GM19455 (cell line): Measurements from ENCODE around the gene PALD1.
A peak's percentile ranks its signal among the peaks of the same experiment; 100 is the strongest.

Experiments used
- ATAC-seq: cut with Tn5 transposase; IDR thresholded peaks from one replicate; pipeline ENCODE4 v1.9.1; 2021; ENCODE audit not compliant: unreplicated experiment

The PALD1 gene

DNA sequence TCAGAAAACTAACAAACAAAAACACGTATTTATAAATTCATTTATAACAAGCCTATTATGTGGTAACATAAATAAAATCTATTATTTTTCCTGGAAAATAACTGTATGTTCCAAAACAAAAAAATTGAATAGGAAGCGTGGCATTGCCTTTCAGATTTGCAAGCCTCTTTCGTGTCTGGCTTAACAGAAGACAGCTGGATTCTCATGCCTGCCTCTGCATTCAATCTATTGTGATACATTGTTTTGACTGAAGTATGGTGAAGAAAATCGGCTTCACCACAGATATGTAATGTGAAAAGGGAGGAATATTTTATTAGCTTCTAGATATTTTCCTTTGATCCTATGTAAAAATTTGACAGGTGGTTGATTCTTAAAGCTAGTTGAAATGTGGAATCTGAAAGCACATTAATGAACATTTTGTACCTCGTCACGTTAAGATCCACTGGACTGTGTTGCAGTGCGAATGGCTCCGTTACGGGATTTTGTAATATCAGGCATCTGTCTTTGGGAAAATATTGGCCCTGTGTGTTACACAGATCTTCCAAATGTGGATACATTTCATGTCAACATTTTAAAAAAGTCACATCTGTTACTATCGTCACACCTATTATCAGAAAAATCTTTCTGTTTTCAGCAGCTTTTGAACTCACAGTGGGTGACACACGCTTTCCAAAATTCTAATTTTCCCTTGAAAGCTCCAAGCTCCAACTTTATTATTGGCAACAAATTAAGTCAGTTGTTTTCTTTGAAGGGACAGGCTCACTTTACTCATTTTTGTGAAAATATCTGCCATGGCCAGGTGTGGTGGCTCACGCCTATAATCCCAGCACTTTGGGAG, 26.2 kb downstream of the PALD1 start:
- no peak for ATAC-seq

DNA sequence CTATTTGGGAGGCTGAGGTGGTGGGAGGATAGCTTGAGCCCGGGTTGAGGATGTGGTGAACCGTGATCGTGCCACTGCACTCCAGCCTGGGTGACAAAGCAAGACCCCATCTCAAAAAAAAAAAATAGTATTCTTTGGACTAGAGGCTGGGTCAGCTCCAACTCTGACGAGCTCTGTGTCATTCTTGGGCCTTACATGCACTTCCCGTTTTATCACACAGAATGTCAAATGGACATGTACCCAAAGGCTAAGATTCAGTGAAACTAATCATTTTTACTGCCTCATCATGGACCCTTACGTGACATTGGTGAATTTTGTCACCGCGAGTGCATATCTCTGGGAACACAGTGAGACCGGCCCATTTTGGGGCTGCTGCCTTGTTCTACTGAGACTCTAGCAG, 27.3 kb downstream of the PALD1 start:
- no peak for ATAC-seq

DNA sequence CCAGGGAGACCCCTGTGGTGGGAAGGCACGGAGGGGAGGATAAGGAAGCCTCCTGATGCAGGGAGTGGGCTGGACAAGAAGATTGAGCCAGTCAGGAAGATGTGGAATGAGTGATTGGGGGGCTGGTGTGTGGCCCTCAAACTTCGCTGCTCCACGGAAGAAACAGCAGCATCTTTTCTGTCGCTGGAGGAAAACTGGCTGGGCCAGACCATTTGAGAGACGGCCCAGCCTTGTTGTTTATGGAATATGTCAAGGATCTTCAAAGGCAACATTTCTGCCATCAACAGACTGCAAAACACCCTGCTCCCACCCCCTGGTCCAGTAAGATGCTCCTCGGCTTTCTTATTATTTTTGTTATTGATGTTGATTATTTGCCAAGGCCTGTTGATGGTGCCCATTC, 29.4 kb downstream of the PALD1 start:
- no peak for ATAC-seq

DNA sequence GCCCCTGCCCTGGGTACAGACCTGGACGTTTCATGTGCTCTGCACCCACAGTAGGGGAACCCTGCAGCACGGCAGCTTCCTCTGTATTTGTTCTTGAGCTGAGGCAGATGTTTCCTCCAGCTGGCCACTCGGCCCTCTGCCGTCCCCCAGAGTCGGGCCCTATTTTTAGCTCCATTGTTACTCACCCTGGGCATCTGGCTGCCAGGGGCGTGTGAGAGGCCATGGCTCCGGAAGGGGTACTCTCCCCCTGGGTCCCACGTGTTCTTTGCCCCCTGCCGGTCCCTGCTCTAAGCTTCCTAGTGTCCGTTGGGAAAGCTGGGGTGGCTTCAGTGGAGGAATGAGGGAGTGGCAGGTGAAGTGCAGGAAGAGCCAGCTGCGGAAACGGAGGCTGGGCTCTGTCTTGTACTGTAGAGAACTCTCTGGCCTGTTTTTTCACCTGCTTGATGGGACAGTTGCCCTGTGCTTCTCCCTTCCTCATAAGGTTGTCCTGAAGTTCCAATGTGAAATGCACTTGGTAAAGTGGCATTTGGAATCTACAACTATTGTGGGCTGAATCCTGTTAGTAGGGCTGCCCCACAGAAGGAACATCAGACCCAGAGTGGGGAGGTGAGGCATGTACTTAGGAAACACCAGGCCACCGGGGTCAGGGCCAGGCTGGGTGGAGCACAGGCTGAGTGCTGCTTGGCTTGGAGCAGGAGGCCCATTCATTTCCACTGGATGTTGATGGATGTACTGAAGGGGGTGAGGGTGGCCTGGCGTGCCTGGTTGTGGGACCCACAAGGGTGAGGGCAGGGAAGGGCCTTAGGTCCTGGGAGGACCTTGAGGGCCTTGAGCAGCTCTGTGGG, 30.6 kb downstream of the PALD1 start:
- no peak for ATAC-seq

DNA sequence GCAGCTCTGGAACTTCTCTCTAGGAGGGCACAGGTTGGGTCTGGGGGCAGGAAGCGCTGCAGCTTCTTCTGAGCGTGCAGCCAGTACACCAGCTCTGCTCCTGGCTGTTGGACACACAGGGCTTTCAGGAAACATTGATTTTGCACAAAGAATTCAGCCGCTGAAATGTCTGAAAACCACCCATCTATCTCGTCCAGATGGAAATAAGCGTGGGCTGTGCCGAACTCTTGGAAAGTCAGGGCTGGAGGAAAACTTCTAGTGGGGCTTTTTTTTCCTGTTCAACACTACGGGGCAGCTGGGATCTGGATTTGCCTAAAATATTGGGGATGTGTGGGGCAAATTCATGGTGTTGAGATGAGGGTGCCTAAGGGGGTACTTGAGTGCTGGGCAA, 31.2 kb downstream of the PALD1 start:
- ATAC-seq, result no peak

DNA sequence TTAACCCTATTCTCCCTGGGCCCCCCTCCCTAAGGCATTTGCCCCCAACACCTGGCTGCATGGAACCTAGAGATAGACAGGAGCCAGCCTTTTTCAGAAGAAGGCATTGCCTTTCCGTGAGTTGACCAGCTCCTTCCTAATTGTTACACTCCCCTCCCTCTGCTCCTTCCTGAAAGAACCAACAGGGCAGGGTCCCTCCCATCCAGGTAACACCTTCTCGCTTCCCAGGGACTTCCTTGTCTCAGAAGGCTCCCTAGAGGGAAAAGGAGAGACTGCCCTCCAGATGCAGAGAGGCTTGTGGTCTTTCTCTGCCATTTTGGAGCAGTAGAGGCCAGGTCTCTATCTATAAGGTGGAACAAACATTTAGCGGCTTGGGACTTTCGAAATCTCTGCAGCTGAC, 31.9 kb downstream of the PALD1 start:
- ATAC-seq, result no peak

DNA sequence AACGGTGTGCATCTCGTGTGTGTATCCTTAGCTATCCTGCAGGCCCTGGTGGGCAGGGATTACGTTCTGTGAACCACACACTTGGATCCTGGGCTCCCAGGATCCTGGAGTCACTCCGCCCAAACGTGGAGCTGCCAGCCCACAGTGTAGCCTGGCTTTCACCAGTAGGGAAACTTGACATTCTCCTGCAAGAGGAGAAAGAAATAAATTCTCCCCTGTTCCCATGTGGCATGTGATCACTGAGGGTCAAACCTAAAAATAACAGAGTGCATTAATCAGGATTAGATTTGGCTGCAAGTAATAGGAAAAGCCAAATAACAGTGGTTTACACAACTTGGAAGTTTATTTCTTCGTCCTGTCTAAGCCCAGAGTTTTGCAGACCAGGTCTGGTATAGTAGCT, 32.3 kb downstream of the PALD1 start:
- no peak for ATAC-seq

DNA sequence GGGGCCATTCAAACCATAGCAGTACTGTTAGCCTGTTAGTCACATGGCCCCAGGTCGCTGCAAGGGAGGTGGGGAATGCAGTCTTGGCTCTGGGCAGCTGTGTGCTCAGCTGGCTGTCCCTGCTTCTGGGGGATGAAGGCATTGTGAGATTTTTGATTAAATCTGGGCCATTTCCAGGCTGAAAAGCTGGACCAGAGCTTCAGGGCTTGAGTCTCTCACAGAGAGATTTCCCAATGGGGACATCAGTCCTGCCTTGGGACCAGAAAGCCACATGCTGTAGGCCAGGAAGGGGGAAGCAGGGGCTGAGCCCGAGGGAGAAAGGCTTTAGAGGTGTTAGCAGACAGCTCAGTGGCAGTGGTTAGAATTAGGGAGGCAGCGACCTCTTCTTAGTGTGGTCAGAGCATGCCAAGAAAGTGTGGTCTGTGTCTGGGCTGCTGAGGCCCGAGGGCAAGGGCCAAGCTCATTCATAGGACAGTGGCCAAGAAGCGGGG, 33.6 kb downstream of the PALD1 start:
- ATAC-seq, result no peak

DNA sequence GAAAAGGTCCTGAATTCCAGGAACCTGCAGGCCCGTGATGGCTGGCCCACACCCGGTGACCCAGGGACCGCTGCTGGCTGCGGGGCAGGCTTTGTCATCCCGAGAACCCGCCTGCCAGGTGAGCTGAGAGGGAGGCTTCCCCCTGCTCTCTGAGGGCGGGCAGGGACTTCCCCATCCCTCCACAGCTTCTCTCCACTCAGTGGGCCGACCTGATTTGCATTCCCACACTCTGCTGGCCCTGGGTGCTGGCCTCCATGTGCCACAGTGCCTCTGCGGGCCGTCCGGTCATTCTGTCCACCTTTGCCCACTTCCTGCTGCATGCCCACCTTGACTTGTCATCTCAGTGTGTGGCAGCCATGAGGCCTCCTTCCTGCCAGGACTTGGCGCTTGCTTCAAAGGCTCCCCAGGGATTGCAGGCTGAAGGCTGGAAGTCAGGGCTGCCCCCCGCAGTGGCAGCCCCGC, 35.3 kb downstream of the PALD1 start:
- peak; percentile 78 for ATAC-seq

DNA sequence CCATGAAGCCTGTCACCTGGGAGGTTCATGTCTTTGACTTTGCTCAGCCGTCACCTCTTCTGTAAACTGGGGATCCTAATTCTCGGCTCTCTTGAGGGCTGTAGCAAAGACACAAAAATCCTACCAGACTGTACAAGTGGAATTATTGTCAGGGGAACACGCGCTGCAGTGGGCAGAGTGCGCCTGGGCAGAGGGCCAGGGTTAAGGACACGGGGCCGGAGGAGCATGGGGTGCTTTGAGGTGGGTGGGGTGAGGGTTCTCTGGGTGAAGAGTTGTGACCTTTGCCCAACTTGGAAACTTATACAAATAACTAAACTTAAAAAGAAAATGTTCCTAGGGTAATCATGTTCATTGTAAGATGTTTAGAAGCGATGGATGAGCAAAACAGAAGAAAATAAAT, 36.0 kb downstream of the PALD1 start:
- no peak for ATAC-seq

DNA sequence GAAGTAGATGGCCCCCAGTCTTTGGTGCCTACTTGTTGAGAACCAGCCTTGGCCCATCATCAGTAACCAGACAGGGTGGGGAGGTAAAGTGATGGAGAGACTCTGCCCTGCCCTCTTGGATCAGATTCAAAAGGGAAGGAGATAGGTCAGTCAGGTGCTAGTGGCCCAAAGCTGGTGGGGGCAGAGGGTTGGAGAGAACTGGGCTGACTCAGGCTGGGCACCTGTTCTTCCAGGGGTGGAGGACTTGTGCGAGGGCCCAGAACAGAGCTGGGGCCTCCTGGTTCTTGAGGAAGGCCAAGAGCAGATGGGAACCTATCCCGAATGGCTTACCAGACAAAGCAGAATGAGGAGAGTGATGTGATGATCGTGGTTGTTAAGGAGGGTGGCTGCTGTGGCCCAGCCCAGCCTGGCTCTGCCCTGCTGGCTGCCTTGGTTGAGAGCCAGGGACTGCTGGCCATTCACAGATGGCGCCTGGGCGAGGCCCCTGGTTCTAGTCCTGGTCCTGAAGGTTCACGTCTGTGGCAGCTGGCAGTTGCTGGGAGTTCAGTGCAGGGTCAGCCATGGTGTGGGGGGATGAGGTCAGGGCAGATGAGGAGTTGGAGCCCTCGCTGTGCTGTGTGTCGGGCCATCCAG, 36.6 kb downstream of the PALD1 start:
- no peak for ATAC-seq

DNA sequence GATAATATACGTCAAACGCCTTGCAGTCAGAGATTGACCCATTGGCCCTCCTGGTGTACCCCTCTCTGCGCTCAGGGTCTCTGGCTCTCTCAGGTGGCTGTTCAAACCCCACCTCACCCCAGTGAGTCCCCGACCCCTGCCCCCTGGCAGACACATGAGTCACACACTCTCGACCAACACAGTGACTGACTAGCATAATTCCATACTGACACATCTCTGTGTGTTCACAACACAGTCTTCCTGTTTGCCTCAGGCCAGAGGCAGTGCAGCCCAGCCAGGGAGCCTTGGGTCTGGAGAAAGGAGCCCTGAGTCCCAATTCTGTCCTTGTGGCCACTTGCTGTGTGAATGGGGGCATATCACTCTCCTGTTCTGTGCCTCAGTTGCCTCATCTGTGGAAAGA, 40.1 kb downstream of the PALD1 start:
- no peak for ATAC-seq

DNA sequence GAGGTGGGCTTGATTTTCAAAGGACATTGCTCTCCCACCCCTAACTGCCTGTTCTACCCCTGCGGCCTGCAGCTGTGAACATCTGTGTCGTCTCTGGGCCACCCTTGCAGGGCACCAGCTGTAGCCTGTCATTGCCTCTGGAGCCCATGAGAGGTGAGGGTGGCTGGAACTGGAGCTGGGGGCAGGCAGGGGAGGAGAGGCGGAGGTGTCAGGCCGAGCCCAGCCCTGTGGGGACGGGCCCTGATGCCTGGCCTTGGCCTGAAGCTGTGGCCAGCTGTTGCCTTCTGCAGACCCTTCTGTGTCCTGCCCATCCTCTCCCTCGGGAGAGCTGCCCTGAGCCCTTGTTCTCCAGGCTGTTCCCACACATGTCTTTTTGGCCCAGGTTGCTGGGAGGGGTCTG, 44.5 kb downstream of the PALD1 start:
- no peak for ATAC-seq

DNA sequence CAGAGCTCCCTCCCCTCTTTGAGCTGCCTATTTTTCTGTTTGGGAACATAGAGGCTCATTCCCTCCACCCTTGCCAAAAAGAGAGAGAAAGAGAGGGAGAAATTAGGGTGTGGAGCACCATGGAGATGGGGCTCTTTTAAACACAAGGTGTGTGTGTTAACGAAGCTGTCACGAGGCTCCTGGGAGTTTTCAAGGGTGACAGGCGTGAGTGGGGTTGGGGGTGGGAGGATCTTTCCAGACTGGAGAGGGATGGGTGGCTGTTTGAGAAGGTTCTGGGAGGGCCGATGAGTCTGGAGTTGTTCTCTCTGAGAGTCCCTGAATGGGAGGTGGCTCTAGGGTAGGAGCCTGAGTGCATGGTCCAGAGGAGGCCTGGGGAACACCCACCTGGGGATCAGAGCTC, 45.0 kb downstream of the PALD1 start:
- no peak for ATAC-seq

DNA sequence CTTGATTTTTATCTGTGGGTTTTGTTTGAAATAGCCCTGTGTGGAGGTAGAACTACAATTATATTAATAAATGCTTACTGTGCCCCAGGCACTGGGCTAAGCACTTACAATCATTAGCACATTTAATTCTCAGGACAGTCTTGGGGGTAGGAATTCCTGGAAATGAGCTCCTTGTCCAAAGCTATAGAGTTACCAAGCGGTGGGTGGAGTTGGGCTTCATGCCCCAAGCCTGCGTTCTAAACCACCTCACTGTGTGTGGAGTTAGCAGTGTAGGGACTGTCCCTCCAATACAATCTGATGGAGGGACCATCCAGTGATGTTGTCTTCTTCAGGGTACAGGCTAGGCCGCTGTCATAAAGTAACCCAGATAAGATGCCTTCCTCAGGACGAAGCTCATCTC, 49.7 kb downstream of the PALD1 start:
- ATAC-seq, result no peak

DNA sequence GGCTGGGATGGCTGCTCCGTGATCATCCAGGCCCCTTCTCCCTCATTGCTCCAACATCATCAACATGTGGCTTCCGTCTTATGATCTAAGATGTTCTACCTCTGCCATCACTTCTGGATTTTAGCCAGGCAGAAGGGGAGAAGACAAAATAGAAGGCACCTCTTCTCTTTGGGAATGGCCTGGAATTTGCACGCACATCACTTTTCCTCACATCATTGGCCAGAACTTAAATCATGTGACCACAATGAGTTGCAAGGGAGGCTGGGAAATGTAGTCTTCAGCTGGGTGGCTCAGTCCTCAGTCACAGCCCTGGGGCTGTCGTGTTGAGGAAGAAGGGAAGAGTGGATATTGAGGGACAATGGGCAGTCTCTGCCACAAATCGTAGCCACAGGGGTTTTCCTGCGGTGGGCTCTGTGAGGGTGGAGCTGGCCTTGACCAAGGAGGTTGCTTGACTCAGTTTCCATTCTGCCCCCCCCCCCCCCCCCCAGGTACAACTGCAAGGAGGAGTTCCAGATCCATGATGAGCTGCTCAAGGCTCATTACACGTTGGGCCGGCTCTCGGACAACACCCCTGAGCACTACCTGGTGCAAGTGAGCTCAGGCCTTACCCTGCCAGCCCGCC, 50.3 kb downstream of the PALD1 start:
- ATAC-seq, result no peak

DNA sequence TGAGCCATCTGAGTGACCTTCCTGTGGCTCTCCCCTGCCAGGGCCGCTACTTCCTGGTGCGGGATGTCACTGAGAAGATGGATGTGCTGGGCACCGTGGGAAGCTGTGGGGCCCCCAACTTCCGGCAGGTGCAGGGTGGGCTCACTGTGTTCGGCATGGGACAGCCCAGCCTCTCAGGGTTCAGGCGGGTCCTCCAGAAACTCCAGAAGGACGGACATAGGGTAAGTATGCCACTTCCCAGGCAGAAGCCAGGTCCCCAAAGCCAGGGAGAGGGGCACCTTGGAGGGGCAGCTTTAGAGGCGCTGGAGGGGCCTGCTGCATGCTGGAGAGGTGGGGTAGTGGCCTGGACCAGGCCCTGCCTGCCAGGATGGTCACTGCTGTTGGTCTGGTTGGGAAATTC, 51.3 kb downstream of the PALD1 start:
- ATAC-seq, result no peak

DNA sequence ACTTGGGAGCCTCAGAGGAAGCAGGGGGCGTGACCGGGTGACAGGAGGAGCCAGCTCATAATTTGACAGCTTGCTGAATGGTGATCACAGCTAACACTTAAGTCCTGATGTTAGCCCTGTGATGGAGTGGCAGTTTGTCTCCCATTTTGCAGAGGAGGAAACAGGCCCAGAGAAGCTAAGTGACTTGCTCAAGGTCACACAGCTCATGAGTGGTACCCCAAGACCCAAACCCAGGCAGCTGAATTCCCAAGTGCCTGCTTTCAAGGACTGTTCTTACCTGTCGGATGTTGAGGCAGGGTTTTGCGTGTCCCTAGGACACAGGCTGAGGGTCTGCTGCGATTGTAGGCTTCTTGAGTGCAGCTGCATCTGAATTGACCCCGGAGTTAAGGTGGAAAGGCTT, 51.7 kb downstream of the PALD1 start:
- no peak for ATAC-seq

DNA sequence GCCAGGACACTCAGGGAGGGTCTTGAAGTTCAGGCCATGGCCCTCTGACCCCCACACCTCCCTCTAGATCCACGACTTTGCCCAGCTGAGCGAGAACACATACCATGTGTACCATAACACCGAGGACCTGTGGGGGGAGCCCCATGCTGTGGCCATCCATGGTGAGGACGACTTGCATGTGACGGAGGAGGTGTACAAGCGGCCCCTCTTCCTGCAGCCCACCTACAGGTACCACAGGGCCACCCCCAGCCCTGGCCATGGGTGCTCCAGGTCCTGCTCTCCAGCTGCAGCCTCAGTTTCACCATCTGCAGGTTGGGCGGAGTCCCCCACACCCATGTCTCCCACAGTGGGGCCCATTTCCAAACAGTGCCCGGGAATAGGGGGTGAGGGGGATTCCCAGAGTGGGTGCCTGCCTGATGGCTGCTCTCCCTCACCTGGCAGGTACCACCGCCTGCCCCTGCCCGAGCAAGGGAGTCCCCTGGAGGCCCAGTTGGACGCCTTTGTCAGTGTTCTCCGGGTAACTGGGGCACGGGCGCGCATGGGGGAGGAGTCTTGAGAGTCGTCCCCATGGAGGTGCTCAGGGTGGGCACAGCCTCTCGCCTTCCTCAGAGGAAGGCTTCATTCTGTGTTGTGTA, 54.1 kb downstream of the PALD1 start:
- ATAC-seq, result no peak

DNA sequence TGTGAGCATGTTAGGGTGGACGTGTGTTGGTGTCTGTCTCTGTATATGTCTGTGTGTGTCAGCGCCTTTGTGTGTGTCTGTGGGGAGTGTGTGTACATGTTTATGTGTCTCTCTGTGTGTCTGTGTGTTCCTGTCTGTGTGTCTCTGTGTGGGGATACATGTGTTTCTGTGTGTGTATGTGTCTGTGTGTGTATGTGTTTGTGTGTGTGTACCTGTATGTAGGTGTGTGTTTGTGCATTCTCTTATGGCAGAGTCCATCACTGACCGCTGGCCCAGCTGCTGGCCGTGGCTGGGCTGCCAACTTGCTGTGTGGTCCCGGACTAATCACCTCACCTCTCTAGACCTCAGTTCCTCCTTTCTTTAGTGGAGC, 54.6 kb downstream of the PALD1 start:
- ATAC-seq, result no peak

DNA sequence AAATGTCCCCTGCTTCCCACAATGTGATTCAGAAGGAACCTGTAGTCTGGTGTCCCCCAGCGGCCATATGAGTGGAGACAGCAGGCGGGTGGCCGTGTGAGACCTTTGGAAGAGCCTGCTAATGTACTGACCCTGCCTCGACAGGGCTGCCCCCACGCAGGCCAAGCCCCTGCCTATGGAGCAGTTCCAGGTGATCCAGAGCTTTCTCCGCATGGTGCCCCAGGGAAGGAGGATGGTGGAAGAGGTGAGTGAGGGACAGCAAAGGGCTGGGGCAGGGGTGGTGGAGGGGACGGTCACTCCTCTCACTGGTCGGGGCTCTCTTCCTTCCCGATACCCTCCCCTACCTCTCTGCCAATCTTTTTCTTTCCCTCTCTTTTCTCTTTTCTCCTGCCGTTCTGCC, 55.7 kb downstream of the PALD1 start:
- ATAC-seq, result no peak
